ENCODE results near the gene JUP.

DNA sequence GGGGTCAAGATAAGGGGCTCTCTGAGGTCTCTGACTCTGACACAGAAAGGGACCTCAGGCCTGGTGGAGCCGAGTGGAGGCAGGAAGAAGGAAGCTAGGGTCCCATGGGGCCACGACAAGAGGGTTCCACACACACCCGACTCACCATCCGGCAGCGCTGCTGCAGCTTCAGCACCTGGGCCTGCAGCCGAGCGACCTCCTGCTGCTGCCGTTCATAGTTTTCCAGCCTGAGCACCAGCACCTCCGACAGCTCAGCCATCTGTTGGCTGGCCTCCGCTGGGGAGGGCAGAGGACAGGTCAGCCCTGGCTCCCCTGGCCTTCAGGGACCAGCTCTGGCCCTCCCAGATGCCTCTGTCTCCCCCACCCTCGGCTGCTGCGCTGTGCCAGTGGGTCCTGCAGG, 58.5 kb downstream of the JUP start:
- TF ChIP-seq, protein P1, sequence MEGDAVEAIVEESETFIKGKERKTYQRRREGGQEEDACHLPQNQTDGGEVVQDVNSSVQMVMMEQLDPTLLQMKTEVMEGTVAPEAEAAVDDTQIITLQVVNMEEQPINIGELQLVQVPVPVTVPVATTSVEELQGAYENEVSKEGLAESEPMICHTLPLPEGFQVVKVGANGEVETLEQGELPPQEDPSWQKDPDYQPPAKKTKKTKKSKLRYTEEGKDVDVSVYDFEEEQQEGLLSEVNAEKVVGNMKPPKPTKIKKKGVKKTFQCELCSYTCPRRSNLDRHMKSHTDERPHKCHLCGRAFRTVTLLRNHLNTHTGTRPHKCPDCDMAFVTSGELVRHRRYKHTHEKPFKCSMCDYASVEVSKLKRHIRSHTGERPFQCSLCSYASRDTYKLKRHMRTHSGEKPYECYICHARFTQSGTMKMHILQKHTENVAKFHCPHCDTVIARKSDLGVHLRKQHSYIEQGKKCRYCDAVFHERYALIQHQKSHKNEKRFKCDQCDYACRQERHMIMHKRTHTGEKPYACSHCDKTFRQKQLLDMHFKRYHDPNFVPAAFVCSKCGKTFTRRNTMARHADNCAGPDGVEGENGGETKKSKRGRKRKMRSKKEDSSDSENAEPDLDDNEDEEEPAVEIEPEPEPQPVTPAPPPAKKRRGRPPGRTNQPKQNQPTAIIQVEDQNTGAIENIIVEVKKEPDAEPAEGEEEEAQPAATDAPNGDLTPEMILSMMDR (IDR thresholded peaks at IDR 0.05 in 2 of 3, conservative IDR thresholded peaks at IDR 0.05 in 1 of 3; ENCODE audit: control insufficient read depth in 2 of 3, extremely low read depth in 1 of 3, insufficient read depth in 1 of 3, low read depth in 3 of 3, low read length in 3 of 3), result no peak
- TF ChIP-seq CREB1 (IDR thresholded peaks at IDR 0.05; ENCODE audit: low read depth), result no peak
- TF ChIP-seq, protein P2, sequence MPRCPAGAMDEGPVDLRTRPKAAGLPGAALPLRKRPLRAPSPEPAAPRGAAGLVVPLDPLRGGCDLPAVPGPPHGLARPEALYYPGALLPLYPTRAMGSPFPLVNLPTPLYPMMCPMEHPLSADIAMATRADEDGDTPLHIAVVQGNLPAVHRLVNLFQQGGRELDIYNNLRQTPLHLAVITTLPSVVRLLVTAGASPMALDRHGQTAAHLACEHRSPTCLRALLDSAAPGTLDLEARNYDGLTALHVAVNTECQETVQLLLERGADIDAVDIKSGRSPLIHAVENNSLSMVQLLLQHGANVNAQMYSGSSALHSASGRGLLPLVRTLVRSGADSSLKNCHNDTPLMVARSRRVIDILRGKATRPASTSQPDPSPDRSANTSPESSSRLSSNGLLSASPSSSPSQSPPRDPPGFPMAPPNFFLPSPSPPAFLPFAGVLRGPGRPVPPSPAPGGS (IDR thresholded peaks at IDR 0.05; ENCODE audit: borderline replicate concordance, insufficient read depth, low read depth, low read length, poor library complexity, severe bottlenecking), result no peak
- TF ChIP-seq EZH2 (IDR thresholded peaks at IDR 0.05; ENCODE audit: borderline replicate concordance, control insufficient read depth, low read depth, low read length), result no peak
- TF ChIP-seq RAD21 (IDR thresholded peaks at IDR 0.05; ENCODE audit: insufficient read depth, low read depth, low read length), result no peak
- TF ChIP-seq POLR2A (IDR thresholded peaks at IDR 0.05; ENCODE audit: low read depth, low read length), result no peak
- TF ChIP-seq EP300 (IDR thresholded peaks at IDR 0.05; ENCODE audit: borderline replicate concordance in 1 of 2, control insufficient read depth in 1 of 2, low read depth in 2 of 2, low read length in 2 of 2), result no peak
- TF ChIP-seq, protein P3, sequence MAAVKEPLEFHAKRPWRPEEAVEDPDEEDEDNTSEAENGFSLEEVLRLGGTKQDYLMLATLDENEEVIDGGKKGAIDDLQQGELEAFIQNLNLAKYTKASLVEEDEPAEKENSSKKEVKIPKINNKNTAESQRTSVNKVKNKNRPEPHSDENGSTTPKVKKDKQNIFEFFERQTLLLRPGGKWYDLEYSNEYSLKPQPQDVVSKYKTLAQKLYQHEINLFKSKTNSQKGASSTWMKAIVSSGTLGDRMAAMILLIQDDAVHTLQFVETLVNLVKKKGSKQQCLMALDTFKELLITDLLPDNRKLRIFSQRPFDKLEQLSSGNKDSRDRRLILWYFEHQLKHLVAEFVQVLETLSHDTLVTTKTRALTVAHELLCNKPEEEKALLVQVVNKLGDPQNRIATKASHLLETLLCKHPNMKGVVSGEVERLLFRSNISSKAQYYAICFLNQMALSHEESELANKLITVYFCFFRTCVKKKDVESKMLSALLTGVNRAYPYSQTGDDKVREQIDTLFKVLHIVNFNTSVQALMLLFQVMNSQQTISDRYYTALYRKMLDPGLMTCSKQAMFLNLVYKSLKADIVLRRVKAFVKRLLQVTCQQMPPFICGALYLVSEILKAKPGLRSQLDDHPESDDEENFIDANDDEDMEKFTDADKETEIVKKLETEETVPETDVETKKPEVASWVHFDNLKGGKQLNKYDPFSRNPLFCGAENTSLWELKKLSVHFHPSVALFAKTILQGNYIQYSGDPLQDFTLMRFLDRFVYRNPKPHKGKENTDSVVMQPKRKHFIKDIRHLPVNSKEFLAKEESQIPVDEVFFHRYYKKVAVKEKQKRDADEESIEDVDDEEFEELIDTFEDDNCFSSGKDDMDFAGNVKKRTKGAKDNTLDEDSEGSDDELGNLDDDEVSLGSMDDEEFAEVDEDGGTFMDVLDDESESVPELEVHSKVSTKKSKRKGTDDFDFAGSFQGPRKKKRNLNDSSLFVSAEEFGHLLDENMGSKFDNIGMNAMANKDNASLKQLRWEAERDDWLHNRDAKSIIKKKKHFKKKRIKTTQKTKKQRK (IDR thresholded peaks at IDR 0.05; ENCODE audit: low read depth, low read length), result no peak
- TF ChIP-seq BHLHE40 (IDR thresholded peaks at IDR 0.05; ENCODE audit: borderline replicate concordance in 1 of 2, low read depth in 2 of 2, low read length in 1 of 2), result no peak
- TF ChIP-seq TBL1XR1 (IDR thresholded peaks at IDR 0.05; ENCODE audit: low read depth, low read length), result no peak
- TF ChIP-seq CHD2 (IDR thresholded peaks at IDR 0.05; ENCODE audit: borderline replicate concordance, low read depth, low read length), result no peak
- TF ChIP-seq PAX5 (IDR thresholded peaks at IDR 0.05; ENCODE audit: borderline replicate concordance, low read depth, low read length), result no peak
- TF ChIP-seq, protein P4, sequence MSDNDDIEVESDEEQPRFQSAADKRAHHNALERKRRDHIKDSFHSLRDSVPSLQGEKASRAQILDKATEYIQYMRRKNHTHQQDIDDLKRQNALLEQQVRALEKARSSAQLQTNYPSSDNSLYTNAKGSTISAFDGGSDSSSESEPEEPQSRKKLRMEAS (IDR thresholded peaks at IDR 0.05; ENCODE audit: low read depth, low read length), result no peak

Measured in GM12878 (cell line).